PC-3 (cell line): ENCODE results near the gene MXRA7. TPM values are rescaled to one million over a fixed set of nuclear protein-coding genes. Genes with fewer than 3 reads are reported as not detected.

ENCODE experiments used
- ATAC-seq: fragments of 200-7000 bp; cut with Tn5 transposase; 2 replicates; pipeline ENCODE4 v1.9.1; 2020; ENCODE audit warnings: mild to moderate bottlenecking, moderate library complexity
- BruUV-seq: library from RNA; stranded (reverse); fragments of 400-500 nt; replicated peaks from 2 replicates; lab custom pipeline; 2021; lab: Mats Ljungman, UMichigan
- CTCF ChIA-PET: fragments of 300-600 bp; sonication (Branson Sonifier 250); formaldehyde crosslinking; loops from one replicate; lab custom pipeline; 2022; ENCODE audit warnings: antibody characterized with exemption; lab: Charles Lee
- POLR2A ChIA-PET: fragments of 300-600 bp; sonication (Branson Sonifier 250); formaldehyde crosslinking; loops from one replicate; lab custom pipeline; 2022; ENCODE audit warnings: antibody characterized with exemption; ENCODE audit not compliant: unreplicated experiment; lab: Charles Lee
- DNase-seq: peaks from one replicate; pipeline ENCODE4 v3.0.0-alpha.2; 2015
- H2AFZ ChIP-seq: fragments of 300-600 bp; sonication (generic); 2 replicates; pipeline ENCODE4 v1.6.0; 2016; ENCODE audit warnings: antibody characterized with exemption, low read length
- H3F3A ChIP-seq: fragments of 300-600 bp; sonication (generic); one replicate; pipeline ENCODE4 v1.6.0; 2017; ENCODE audit warnings: antibody characterized with exemption, low read length, control low read depth, mild to moderate bottlenecking; ENCODE audit not compliant: unreplicated experiment
- H3K27ac ChIP-seq: fragments of 300-600 bp; sonication (generic); 2 replicates; pipeline ENCODE4 v1.5.1; 2016; ENCODE audit warnings: mild to moderate bottlenecking, low read length
- H3K27me3 ChIP-seq: fragments of 300-600 bp; sonication (generic); 2 replicates; pipeline ENCODE4 v1.6.1; 2016; ENCODE audit warnings: low read length, mixed read lengths
- H3K36me3 ChIP-seq: fragments of 300-600 bp; sonication (generic); 2 replicates; pipeline ENCODE4 v1.6.1; 2016; ENCODE audit warnings: low read depth, mixed run types, low read length, mixed read lengths
- H3K4me1 ChIP-seq: fragments of 300-600 bp; sonication (generic); 2 replicates; pipeline ENCODE4 v1.5.1; 2016; ENCODE audit warnings: low read length; ENCODE audit not compliant: insufficient read depth
- H3K4me2 ChIP-seq: fragments of 300-600 bp; sonication (generic); 2 replicates; pipeline ENCODE4 v1.6.0; 2016; ENCODE audit warnings: low read length
- H3K4me3 ChIP-seq: fragments of 300-600 bp; sonication (generic); 2 replicates; pipeline ENCODE4 v1.5.1; 2016; ENCODE audit warnings: mild to moderate bottlenecking, low read length, mixed read lengths
- H3K79me2 ChIP-seq: fragments of 300-600 bp; sonication (generic); 2 replicates; pipeline ENCODE4 v1.6.1; 2017; ENCODE audit warnings: low read length, mixed read lengths
- H3K9ac ChIP-seq: fragments of 300-600 bp; sonication (generic); 2 replicates; pipeline ENCODE4 v1.6.0; 2016; ENCODE audit warnings: mild to moderate bottlenecking, low read length
- H3K9me2 ChIP-seq: fragments of 300-600 bp; sonication (generic); replicated peaks from 2 replicates; pipeline ENCODE4 v1.6.1; 2016; ENCODE audit warnings: mixed run types, low read length, mixed read lengths
- H3K9me3 ChIP-seq: fragments of 300-600 bp; sonication (generic); 2 replicates; pipeline ENCODE4 v1.6.1; 2016; ENCODE audit warnings: low read length, mixed read lengths
- H4K20me1 ChIP-seq: fragments of 300-600 bp; sonication (generic); 2 replicates; pipeline ENCODE4 v1.6.1; 2016; ENCODE audit warnings: low read length, mixed read lengths
- CTCF ChIP-seq: fragments of 300-600 bp; sonication (generic); conservative IDR thresholded peaks from 2 replicates; pipeline ENCODE4 v1.5.1; 2017; ENCODE audit warnings: antibody characterized with exemption, low read depth, mild to moderate bottlenecking, low read length
- EZH2 ChIP-seq: fragments of 300-600 bp; sonication (generic); IDR thresholded peaks from one replicate; pipeline ENCODE4 v1.6.1; 2017; ENCODE audit warnings: antibody characterized with exemption, mild to moderate bottlenecking, low read length; ENCODE audit not compliant: unreplicated experiment
- EZH2phosphoT487 ChIP-seq: fragments of 300-600 bp; sonication (generic); IDR thresholded peaks from 2 replicates; pipeline ENCODE4 v1.6.1; 2018; ENCODE audit warnings: mild to moderate bottlenecking, antibody characterized with exemption, low read length, borderline replicate concordance
- intact Hi-C: fragments of 100-400 bp; cut with micrococcal nuclease; formaldehyde crosslinking; loops from 2 replicates; pipeline ENCODE4 v1.9.0; 2023
- total RNA-seq: library from RNA; depleted of rRNA; stranded (reverse); fragments of >200 nt; gene quantifications from 2 replicates; pipeline ENCODE4 v1.2.3, GENCODE V29; 2014

The MXRA7 gene
- total RNA-seq, 1 experiment from 2014 or later: 98.3 TPM

GRCh38 chr17:76670020-76670717 is 40.6 kb downstream of the MXRA7 start:
- CTCF ChIA-PET: no interaction called here
- no peak for DNase-seq
- H2AFZ ChIP-seq: no peak overlapping the region
- H3K4me3 ChIP-seq: no peak overlapping the region
- H3K9me2 ChIP-seq: no peaks in the 10 kb centered on the region
- H3K4me1 ChIP-seq: peaks cover 14% of the 10 kb centered on the region
- POLR2A ChIA-PET: no interaction called here
- no peak overlapping the region for H3K4me2 ChIP-seq
- H3K9ac ChIP-seq: no peak overlapping the region
- no peaks in the 10 kb centered on the region for H3K27me3 ChIP-seq
- no peak overlapping the region for H3K27ac ChIP-seq
- H3K36me3 ChIP-seq: no peaks in the 10 kb centered on the region
- no TSS peak for BruUV-seq
- no peak for ATAC-seq
- H3F3A ChIP-seq: no peaks in the 10 kb centered on the region
- TF ChIP-seq CTCF (no peak), EZH2 (no peak), EZH2phosphoT487 (no peak)
- intact Hi-C loops: loop anchor here (5.0 kb wide), 3 partner anchors 42 to 113 kb away; partner anchors contain the start of gene MXRA7
- no peaks in the 10 kb centered on the region for H3K9me3 ChIP-seq
- no peaks in the 10 kb centered on the region for H3K79me2 ChIP-seq
- no peaks in the 10 kb centered on the region for H4K20me1 ChIP-seq

GRCh38 chr17:76667786-76668453 is 42.8 kb downstream of the MXRA7 start:
- no peaks in the 10 kb centered on the region for H3K27me3 ChIP-seq
- intact Hi-C loops: no loop called here
- no peaks in the 10 kb centered on the region for H3F3A ChIP-seq
- no peaks in the 10 kb centered on the region for H3K9me2 ChIP-seq
- no peak overlapping the region for H3K4me2 ChIP-seq
- no peak overlapping the region for H3K9ac ChIP-seq
- no peak for ATAC-seq
- no peak overlapping the region for H3K27ac ChIP-seq
- CTCF ChIA-PET: no interaction called here
- no peaks in the 10 kb centered on the region for H3K9me3 ChIP-seq
- H4K20me1 ChIP-seq: no peaks in the 10 kb centered on the region
- TF ChIP-seq EZH2 (no peak), EZH2phosphoT487 (no peak), CTCF (no peak)
- H3K4me1 ChIP-seq: peaks cover 13% of the 10 kb centered on the region
- no TSS peak for BruUV-seq
- no peak for DNase-seq
- H3K36me3 ChIP-seq: no peaks in the 10 kb centered on the region
- H3K4me3 ChIP-seq: no peak overlapping the region
- H3K79me2 ChIP-seq: no peaks in the 10 kb centered on the region
- POLR2A ChIA-PET: interaction anchor here (0.6 kb wide), 1 partner anchor 99 kb away, joined by 7 read pairs; a partner anchor contains a TSS
- no peak overlapping the region for H2AFZ ChIP-seq

GRCh38 chr17:76667491-76667755 is 43.3 kb downstream of the MXRA7 start:
- Histone ChIP-seq H2AFZ (no peak overlapping the region), H3K4me1 (peaks cover 8% of the 10 kb centered on the region), H3K4me2 (no peak overlapping the region), H3K36me3 (no peaks in the 10 kb centered on the region), H3K79me2 (no peaks in the 10 kb centered on the region), H3K9ac (no peak overlapping the region), H3F3A (no peaks in the 10 kb centered on the region), H3K9me3 (no peaks in the 10 kb centered on the region), H3K9me2 (no peaks in the 10 kb centered on the region), H3K4me3 (no peak overlapping the region), H4K20me1 (no peaks in the 10 kb centered on the region), H3K27me3 (no peaks in the 10 kb centered on the region), H3K27ac (no peak overlapping the region)
- ChIA-PET CTCF (no interaction called here), POLR2A (no interaction called here)
- no peak for ATAC-seq
- TF ChIP-seq EZH2 (no peak), CTCF (no peak), EZH2phosphoT487 (no peak)
- intact Hi-C loops: no loop called here
- no TSS peak for BruUV-seq
- DNase-seq: no peak
